GM19397 (cell line): Measurements from ENCODE around the gene TPRG1L.

Experiments
- ATAC-seq: cut with Tn5 transposase; IDR thresholded peaks from one replicate; pipeline ENCODE4 v1.9.1; 2021; ENCODE audit warnings: mild to moderate bottlenecking, moderate library complexity; ENCODE audit not compliant: unreplicated experiment

TPRG1L gene

DNA sequence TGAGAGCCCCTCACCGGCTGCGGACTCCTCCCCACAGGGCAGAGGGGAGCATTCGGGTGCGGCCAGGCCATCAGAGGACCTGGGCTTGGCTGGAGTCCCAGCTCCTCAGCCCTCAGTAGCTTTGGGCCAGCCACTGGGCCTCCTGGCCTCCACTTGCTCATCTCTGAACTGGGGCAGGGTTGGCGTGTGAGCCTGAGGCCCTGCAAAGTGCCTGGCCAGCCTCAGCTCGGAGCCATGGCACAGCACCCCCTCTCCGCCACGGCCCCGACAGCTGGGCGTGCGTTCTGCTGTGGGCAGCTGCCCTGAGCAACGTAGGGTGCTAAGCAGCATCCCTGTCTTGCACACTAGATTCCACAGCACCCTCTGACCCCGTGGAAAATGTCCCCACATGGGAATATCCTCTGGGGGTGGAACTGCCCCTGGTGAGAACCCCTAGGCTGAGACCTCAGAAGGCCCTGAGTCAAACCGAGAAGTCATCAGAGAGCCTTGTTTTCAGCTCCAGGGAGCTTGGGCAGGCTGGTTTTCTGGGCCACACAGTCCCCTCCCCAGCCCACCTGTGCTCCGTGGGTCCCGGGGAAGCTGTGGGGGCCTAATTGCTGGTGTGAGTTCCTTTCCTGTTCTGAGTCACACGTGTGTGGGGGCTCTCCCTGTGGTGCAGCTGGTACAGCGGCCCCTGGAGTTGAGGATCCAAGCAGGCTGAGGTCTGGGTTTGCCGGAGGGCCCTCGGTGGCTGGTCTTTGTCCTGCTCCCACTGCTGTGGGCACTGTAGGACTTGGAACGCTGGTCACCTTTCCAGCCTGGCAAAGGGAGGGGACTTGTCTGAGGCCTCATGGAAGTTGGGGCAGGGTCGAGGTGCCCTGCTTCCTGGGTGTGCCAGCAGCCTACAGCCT lies 52.0 kb downstream of the TPRG1L start:
- ATAC-seq = peak; percentile 59

DNA sequence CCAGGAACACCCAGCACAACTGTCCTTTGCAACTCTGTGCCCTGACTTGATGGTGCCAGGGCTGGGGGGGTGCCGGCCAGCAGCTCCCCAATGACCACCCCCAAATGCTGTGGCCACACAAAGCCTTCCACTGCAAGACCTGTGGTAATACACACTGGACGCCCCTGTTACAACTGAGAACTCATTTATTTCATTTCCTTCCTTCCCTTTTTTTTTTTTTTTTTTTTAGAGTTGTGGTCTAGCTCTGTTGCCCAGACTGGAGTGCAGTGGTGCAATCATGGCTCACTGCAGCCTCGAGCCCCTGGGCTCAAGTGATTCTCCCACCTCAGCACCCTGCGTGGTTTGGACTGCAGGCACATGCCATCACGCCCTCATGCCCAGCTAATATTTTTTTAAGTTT lies 52.7 kb downstream of the TPRG1L start:
- peak; percentile 7 for ATAC-seq

DNA sequence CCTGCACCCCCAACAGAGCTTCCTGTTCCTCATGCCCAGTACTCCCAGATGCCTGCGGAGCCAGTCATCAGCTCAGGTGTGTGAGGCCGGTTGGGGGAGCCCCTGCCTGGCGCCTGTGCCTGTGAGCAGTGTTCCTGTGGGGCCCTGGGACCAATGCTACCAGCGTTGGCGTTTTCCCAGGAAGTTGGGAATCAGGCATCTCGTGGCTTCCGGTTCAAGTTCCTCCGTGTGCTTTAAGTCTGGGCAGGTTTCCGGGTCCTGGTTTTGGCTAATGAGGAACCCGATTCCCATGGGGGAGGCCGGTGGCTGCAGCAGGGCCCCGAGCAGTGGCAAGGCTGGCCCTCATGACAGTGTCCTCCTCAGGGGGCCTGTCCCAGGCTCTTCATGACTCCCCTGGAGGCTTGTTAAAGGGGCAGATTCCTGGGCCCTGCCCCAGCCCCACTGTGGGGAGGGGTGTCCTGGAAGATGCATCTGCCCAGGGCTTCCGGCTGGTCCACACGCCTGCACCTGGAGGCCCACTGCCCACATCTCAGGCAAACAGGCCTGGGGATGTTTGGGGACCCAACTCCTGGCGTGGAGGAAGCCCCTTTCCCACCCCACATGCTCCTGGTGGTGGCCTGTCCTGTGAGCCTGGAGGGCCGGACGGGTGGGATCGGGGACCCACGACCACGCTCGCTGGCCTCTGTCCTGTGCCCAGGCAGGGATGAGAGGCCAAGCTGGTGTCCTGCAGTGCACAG lies 53.7 kb downstream of the TPRG1L start:
- no peak for ATAC-seq

DNA sequence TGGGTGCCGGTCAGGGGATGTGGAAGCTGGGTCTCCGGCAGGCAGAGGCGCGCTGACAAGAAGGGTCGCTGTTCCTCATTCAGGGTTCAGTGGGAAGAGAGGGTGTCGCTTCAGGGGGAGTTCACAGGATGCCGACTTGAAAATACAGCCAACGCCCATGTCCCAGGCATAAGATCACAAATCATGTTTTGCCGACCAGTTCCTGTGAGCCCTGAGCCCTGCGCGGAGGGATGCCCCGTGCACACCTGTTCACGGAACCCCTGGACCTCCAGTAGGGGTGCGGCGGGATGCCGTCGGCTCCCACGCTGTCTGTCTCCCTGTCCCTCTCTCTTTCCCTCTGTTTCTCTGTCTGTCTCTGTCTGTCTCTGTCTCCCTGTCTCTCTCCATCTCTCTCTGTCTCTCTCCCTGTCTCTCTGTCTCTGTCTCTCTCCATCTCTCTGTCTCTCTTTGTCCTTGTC lies 54.3 kb downstream of the TPRG1L start:
- no peak for ATAC-seq
